Smooth muscle cell (in vitro differentiated cells): ENCODE data around the gene HINT1. TPM values are rescaled to one million over a fixed set of nuclear protein-coding genes. Genes with fewer than 3 reads are reported as not detected.

Experiments used
- DNase-seq: peaks from one replicate; lab custom pipeline; 2025; ENCODE audit not compliant: unreplicated experiment; lab: John Stamatoyannopoulos, UW
- H2AFZ ChIP-seq: fragments of 200-600 bp; sonication (generic); 2 replicates; pipeline ENCODE4 v1.6.0; 2016; ENCODE audit warnings: antibody characterized with exemption, low read depth, mild to moderate bottlenecking
- H3F3A ChIP-seq: fragments of 200-600 bp; sonication (generic); 2 replicates; pipeline ENCODE4 v1.6.0; 2017; ENCODE audit warnings: antibody characterized with exemption, low read depth
- H3K27ac ChIP-seq: fragments of 200-600 bp; sonication (generic); 2 replicates; pipeline ENCODE4 v1.5.1; 2016; ENCODE audit warnings: low read depth, mild to moderate bottlenecking
- H3K27me3 ChIP-seq: fragments of 200-600 bp; sonication (generic); 2 replicates; pipeline ENCODE4 v1.6.1; 2016; ENCODE audit warnings: low read depth, mild to moderate bottlenecking
- H3K36me3 ChIP-seq: fragments of 200-600 bp; sonication (generic); 2 replicates; pipeline ENCODE4 v1.5.1; 2016; ENCODE audit warnings: low read depth
- H3K4me1 ChIP-seq: fragments of 200-600 bp; sonication (generic); 2 replicates; pipeline ENCODE4 v1.5.1; 2016; ENCODE audit warnings: low read depth
- H3K4me2 ChIP-seq: fragments of 200-600 bp; sonication (generic); 2 replicates; pipeline ENCODE4 v1.6.0; 2016; ENCODE audit warnings: mild to moderate bottlenecking
- H3K4me3 ChIP-seq: fragments of 200-600 bp; sonication (generic); 2 replicates; pipeline ENCODE4 v1.5.1; 2016; ENCODE audit warnings: mild to moderate bottlenecking
- H3K79me2 ChIP-seq: fragments of 200-600 bp; sonication (generic); 2 replicates; pipeline ENCODE4 v1.6.0; 2016; ENCODE audit warnings: low read depth, mild to moderate bottlenecking
- H3K9ac ChIP-seq: fragments of 200-600 bp; sonication (generic); 2 replicates; pipeline ENCODE4 v1.6.0; 2016; ENCODE audit warnings: low read depth
- H3K9me3 ChIP-seq: fragments of 200-600 bp; sonication (generic); replicated peaks from 2 replicates; pipeline ENCODE4 v1.5.1; 2016; ENCODE audit warnings: low read depth
- H4K20me1 ChIP-seq: fragments of 200-600 bp; sonication (generic); 2 replicates; pipeline ENCODE4 v1.6.0; 2016; ENCODE audit warnings: low read depth
- WGBS: methylation state at CpG from one replicate; pipeline ENCODE4 v1.1.7; 2016; ENCODE audit warnings: low lambda C conversion rate; 5-methylcytosine and 5-hydroxymethylcytosine counted together
- polyA plus RNA-seq: library from polyadenylated mRNA; unstranded; fragments of >200 nt; fragmentation: Nextera tagmentation; extraction: Ambion mirVana; gene quantifications from 2 replicates; pipeline ENCODE4 v1.2.1, GENCODE V29; 2016
- total RNA-seq: library from RNA; depleted of rRNA; stranded (reverse); fragments of >200 nt; gene quantifications from 2 replicates; pipeline ENCODE4 v1.2.3, GENCODE V29; 2014
- TF ChIP-seq, protein P1 (sequence below): fragments of 200-600 bp; sonication (generic); IDR thresholded peaks from 2 replicates; pipeline ENCODE4 v1.5.1; 2017; ENCODE audit warnings: borderline replicate concordance, mild to moderate bottlenecking, antibody characterized with exemption; ENCODE audit not compliant: insufficient read depth, poor library complexity, severe bottlenecking

HINT1 gene
- total and polyA plus RNA-seq, 2 experiments from 2014 or later: 238 to 293 TPM

DNA sequence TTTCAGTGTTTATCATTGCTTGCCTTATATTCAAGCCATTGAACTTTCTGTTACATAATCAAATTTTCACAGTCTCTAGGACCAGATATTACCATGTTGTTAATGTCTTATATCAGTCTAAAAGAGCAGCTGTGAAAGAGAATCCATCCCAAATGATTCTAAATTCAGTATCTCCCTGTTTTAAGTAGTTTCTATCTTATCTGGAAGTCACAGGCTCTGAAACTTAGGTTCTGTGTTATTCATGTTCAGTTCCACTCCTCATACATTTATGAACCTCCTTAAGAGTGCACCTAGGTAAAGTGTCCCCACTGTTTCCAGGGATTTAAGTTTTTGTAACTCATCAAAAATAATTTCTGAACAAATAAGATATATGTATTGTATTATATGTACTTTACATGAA lies 15.4 kb upstream of the HINT1 start:
- no peaks in the 10 kb centered on the region for H3K4me1 ChIP-seq
- H3K36me3 ChIP-seq: no peaks in the 10 kb centered on the region
- H3K9ac ChIP-seq: no peak overlapping the region
- no peak for DNase-seq
- TF ChIP-seq, protein P1, sequence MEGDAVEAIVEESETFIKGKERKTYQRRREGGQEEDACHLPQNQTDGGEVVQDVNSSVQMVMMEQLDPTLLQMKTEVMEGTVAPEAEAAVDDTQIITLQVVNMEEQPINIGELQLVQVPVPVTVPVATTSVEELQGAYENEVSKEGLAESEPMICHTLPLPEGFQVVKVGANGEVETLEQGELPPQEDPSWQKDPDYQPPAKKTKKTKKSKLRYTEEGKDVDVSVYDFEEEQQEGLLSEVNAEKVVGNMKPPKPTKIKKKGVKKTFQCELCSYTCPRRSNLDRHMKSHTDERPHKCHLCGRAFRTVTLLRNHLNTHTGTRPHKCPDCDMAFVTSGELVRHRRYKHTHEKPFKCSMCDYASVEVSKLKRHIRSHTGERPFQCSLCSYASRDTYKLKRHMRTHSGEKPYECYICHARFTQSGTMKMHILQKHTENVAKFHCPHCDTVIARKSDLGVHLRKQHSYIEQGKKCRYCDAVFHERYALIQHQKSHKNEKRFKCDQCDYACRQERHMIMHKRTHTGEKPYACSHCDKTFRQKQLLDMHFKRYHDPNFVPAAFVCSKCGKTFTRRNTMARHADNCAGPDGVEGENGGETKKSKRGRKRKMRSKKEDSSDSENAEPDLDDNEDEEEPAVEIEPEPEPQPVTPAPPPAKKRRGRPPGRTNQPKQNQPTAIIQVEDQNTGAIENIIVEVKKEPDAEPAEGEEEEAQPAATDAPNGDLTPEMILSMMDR: no peak
- H2AFZ ChIP-seq: no peak overlapping the region
- H3K4me3 ChIP-seq: no peak overlapping the region
- no peak overlapping the region for H3K27ac ChIP-seq
- no peaks in the 10 kb centered on the region for H3K9me3 ChIP-seq
- no peaks in the 10 kb centered on the region for H3K79me2 ChIP-seq
- no peak overlapping the region for H3K4me2 ChIP-seq
- no peaks in the 10 kb centered on the region for H4K20me1 ChIP-seq
- no peaks in the 10 kb centered on the region for H3K27me3 ChIP-seq
- no peaks in the 10 kb centered on the region for H3F3A ChIP-seq

DNA sequence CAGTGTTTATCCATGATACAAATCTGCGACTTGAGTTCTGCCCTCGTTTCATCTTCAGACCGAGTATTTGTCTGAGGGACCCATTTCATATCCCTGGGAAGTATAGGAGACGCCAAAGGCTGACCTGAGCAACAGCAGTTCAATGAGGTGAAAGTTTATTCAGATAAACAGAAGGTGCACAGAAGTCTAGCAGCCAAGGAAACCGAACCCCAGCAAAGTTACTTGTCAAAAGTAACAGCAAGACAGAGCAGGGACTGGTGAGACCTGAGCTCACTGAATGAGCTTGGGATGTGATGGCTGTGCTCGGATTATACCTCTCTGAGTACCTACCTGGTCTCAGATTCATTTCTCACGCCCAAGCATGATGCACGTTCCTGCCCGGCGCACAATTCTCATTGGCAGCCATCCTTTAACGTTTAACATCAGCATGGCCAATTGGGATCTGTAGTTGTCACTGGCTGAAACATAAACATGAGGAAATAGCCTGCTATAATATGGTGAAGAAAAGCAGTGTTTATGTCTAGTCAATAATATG lies 6.3 kb upstream of the HINT1 start:
- Histone ChIP-seq H4K20me1 (no peaks in the 10 kb centered on the region), H3K27ac (peak overlapping the region; percentile 5), H3K4me2 (peak overlapping the region; percentile 94), H3K4me1 (peaks cover 8% of the 10 kb centered on the region), H3K27me3 (no peaks in the 10 kb centered on the region), H3K9ac (peak overlapping the region; percentile 48), H3K36me3 (no peaks in the 10 kb centered on the region), H3K79me2 (peaks cover 4% of the 10 kb centered on the region), H2AFZ (peak overlapping the region; percentile 95), H3K9me3 (no peaks in the 10 kb centered on the region), H3F3A (no peaks in the 10 kb centered on the region), H3K4me3 (peak overlapping the region; percentile 79)
- WGBS: 15% methylated on average over 11 of the region's 11 CpGs
- TF ChIP-seq, protein P1: no peak
- DNase-seq: no peak

DNA sequence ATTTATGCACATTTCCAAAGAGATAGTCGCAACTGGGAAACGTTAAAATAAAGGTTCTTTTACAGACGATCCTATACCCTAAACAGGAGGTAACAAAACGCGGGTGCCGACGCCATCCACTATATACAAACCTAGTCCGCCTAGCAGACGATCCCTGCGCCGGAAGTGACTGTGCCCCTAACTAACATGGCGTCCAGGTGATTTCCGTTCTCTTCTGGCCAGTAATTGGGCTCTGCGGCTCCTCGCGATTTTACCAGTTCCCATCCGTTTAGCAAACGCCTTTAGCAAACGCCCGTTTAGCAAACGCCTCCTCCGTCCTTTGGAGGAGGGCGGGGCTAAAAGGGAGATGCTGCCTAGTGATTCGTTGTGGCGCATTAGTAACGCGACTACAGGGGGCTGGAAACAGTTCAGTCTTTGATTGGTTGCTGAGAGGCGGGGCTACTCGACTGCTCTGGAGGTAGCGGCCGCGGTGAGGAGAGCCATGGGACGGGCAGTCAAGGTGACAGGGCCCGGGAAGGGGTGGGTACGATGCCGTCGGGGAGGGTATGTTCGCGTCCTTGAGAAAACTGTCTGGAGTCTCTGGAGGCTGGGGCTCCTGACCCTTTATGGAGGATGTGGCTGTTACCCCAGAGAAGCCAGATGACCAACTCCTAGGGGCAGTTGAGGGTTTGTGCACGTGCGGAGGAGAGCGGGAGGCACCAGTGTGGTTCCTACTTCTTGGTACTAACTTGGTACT lies 5.7 kb upstream of the HINT1 start, which contains the start of gene LYRM7:
LYRM7 (plus strand) TSS at position 405 of the 736 bp plus-strand sequence; CDS start at position 482, 77 bp downstream.
- Histone ChIP-seq H3K4me2 (peak within 1 kb of the TSS; percentile 96), H3K4me3 (peak within 1 kb of the TSS; percentile 79), H4K20me1 (no peaks in the 10 kb centered on the region), H3K79me2 (peaks cover 4% of the 10 kb centered on the region), H2AFZ (peak within 1 kb of the TSS; percentile 99), H3K9me3 (no peaks in the 10 kb centered on the region), H3K27me3 (no peaks in the 10 kb centered on the region), H3K4me1 (peaks cover 9% of the 10 kb centered on the region), H3K9ac (peak within 1 kb of the TSS; percentile 75), H3K36me3 (no peaks in the 10 kb centered on the region), H3F3A (no peaks in the 10 kb centered on the region), H3K27ac (peak within 1 kb of the TSS; percentile 10)
- WGBS: under 1% methylated on average over 42 of the region's 42 CpGs
- DNase-seq: peak; percentile 71
- TF ChIP-seq, protein P1: no peak
